Measurements from ENCODE around the gene ADRA2C. TPM values are rescaled to one million over a fixed set of nuclear protein-coding genes. Genes with fewer than 3 reads are reported as not detected.

The ADRA2C gene
- total RNA-seq, 1 experiment from 2014 or later: 0.28 TPM

GRCh38 chr4:3748136-3748898 lies 17.9 kb upstream of the ADRA2C start:
- no peak for DNase-seq (ENCODE audit: unreplicated experiment)
- BruUV-seq (replicated peaks): no TSS peak
- Mint-ChIP-seq H3K4me1 (ENCODE audit: insufficient read depth, unreplicated experiment) (no peaks in the 10 kb centered on the region), H3K4me3 (ENCODE audit: unreplicated experiment) (no peak overlapping the region), H3K27ac (ENCODE audit: low read depth, unreplicated experiment) (no peak overlapping the region), H3K9me3 (ENCODE audit: unreplicated experiment) (no peaks in the 10 kb centered on the region), H3K36me3 (ENCODE audit: insufficient read depth, unreplicated experiment) (no peaks in the 10 kb centered on the region), H3K27me3 (ENCODE audit: insufficient read depth, unreplicated experiment) (peaks cover 34% of the 10 kb centered on the region)
- ChIA-PET CTCF (interaction anchor here (0.6 to 2.0 kb wide), 4 partner anchors 10 to 20 kb away, joined by 3 to 5 read pairs (median 3); no protein-coding TSS in a partner anchor), POLR2A (no interaction called here)
- TF ChIP-seq CTCF (IDR thresholded peaks at IDR 0.05; ENCODE audit: unreplicated experiment): no peak
- intact Hi-C loops (cut with micrococcal nuclease): no loop called here

GRCh38 chr4:3749081-3749480 lies 17.1 kb upstream of the ADRA2C start:
- H3K4me3 Mint-ChIP-seq (ENCODE audit: unreplicated experiment): no peak overlapping the region
- no peak for TF ChIP-seq CTCF (IDR thresholded peaks at IDR 0.05; ENCODE audit: unreplicated experiment)
- H3K9me3 Mint-ChIP-seq (ENCODE audit: unreplicated experiment): no peaks in the 10 kb centered on the region
- no peak for DNase-seq (ENCODE audit: unreplicated experiment)
- CTCF ChIA-PET: interaction anchor here (2.0 kb wide), 1 partner anchor 16 kb away, joined by 5 read pairs; no protein-coding TSS in a partner anchor
- no peak overlapping the region for H3K27ac Mint-ChIP-seq (ENCODE audit: low read depth, unreplicated experiment)
- no peaks in the 10 kb centered on the region for H3K4me1 Mint-ChIP-seq (ENCODE audit: insufficient read depth, unreplicated experiment)
- POLR2A ChIA-PET: no interaction called here
- peaks cover 38% of the 10 kb centered on the region for H3K27me3 Mint-ChIP-seq (ENCODE audit: insufficient read depth, unreplicated experiment)
- no peaks in the 10 kb centered on the region for H3K36me3 Mint-ChIP-seq (ENCODE audit: insufficient read depth, unreplicated experiment)
- intact Hi-C loops (cut with micrococcal nuclease): no loop called here
- no TSS peak for BruUV-seq (replicated peaks)

- Mint-ChIP-seq H3K9me3 (ENCODE audit: unreplicated experiment) (no peaks in the 10 kb centered on the region), H3K4me3 (ENCODE audit: unreplicated experiment) (no peak overlapping the region), H3K27ac (ENCODE audit: low read depth, unreplicated experiment) (no peak overlapping the region), H3K36me3 (ENCODE audit: insufficient read depth, unreplicated experiment) (no peaks in the 10 kb centered on the region), H3K27me3 (ENCODE audit: insufficient read depth, unreplicated experiment) (peaks cover 51% of the 10 kb centered on the region), H3K4me1 (ENCODE audit: insufficient read depth, unreplicated experiment) (no peaks in the 10 kb centered on the region)
- POLR2A ChIA-PET: no interaction called here
- CTCF ChIA-PET: interaction anchor here (0.6 kb wide), 1 partner anchor 129 kb away, joined by 3 read pairs; no protein-coding TSS in a partner anchor
- BruUV-seq (replicated peaks): no TSS peak
- intact Hi-C loops (cut with micrococcal nuclease): no loop called here
- TF ChIP-seq CTCF (IDR thresholded peaks at IDR 0.05; ENCODE audit: unreplicated experiment): no peak
- DNase-seq (ENCODE audit: unreplicated experiment): no peak
Observed at GRCh38 chr4:3750334-3750733, 15.9 kb upstream of the ADRA2C start.

- Mint-ChIP-seq H3K27me3 (ENCODE audit: insufficient read depth, unreplicated experiment) (peaks cover 62% of the 10 kb centered on the region), H3K4me1 (ENCODE audit: insufficient read depth, unreplicated experiment) (no peaks in the 10 kb centered on the region), H3K27ac (ENCODE audit: low read depth, unreplicated experiment) (no peak overlapping the region), H3K9me3 (ENCODE audit: unreplicated experiment) (no peaks in the 10 kb centered on the region), H3K36me3 (ENCODE audit: insufficient read depth, unreplicated experiment) (no peaks in the 10 kb centered on the region), H3K4me3 (ENCODE audit: unreplicated experiment) (no peak overlapping the region)
- no TSS peak for BruUV-seq (replicated peaks)
- intact Hi-C loops (cut with micrococcal nuclease): no loop called here
- DNase-seq (ENCODE audit: unreplicated experiment): no peak
- no peak for TF ChIP-seq CTCF (IDR thresholded peaks at IDR 0.05; ENCODE audit: unreplicated experiment)
- ChIA-PET CTCF (no interaction called here), POLR2A (no interaction called here)
Observed at GRCh38 chr4:3752022-3752421, 14.2 kb upstream of the ADRA2C start.

Measured in MCF 10A (cell line).